DLD1 (cell line): ENCODE results near the gene CST4.
"Not testable (repeated sequence)": the region's sequence is repeated elsewhere in the genome, so short reads cannot be mapped to it uniquely, and the experiment has no call there.

Source experiments
- in situ Hi-C: cut with HindIII; loops from 2 replicates; pipeline ENCODE4 v1.10.0; 2017; ENCODE audit warnings: low sequenced_read_pairs

The CST4 gene

DNA sequence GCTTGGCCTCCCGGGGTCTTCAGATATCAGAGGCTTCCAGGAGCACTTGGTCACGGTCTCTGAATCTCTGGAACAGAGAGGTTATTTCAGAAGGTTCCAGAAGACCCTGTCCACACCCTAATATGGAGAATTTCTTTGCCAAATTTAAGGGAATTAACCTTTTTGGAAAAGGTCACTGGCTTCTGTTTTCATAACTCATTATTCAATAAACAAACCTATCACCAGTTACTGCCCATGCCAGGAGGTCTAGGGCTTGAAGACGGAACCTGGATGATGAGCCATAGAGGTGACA lies 507 bp upstream of the CST4 start:
- in situ Hi-C loops, result no loop called here

DNA sequence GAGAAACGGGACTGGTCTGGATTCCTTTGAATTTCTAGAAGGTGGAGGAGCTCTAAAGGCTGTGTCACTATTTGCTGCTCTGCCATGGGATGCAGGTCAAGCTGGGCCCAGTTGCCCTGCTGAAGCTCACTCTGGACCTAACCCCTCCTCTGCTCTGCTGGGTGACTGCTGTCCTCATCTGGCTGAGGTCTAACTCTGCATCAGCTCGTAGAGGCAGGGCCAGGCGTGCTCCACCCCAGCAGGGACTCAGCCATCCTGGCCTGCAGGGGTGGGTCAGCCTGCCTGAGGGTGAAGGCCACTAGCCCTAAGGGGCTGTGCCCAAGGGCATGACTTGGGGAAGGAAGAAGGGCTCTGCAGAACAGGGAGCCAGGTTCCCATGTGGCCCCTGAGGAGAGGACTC lies 852 bp downstream of the CST4 start:
- in situ Hi-C loops, result no loop called here

DNA sequence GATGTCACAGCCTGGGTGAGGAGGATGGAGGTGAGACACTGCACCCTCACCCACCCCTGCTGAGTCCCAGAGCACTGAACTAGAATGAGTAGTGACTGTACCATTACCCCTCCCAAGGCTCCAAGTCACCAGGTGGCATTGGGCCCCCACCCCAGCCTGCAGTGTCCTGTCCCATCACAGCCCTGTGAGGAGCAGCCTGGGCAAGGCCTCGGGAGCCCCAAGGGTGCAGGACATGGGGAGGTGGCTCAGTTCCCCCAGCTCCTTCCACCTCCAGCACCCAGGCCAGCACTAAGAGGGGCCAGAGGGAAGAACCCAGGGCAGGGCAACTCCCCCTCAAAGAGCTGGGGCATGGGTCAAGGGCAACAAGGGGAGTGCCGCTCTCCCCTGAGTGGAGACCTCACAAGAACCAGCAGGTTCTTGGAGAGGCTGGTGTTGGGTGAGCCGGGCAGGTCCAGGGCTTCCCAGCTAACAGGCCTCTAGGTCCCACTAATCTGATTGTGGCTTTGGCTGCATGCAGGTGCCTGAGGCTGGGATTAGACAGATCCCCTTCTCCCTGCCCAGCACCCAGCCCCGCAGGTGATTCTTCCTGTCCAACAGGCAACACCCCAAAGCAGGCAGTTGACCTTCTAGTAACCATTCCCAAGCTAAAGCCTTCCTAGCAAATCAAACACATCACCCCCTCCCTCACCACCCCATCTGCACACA lies 2.6 kb downstream of the CST4 start:
- in situ Hi-C loops, result no loop called here

DNA sequence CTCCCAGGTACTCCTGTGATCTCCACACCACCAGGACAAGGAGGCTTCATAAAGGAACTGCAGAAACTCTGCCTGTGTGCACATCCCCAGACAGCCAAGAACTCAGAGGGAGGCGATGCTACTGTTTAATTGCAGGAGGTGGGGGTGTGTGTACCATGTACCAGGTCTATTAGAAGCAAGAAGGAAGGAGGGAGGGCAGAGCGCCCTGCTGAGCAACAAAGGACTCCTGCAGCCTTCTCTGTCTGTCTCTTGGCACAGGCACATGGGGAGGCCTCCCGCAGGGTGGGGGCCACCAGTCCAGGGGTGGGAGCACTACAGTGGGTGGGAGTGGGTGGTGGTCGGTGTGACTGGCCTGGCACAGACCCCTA lies 3.3 kb downstream of the CST4 start:
- in situ Hi-C loops, result not testable (repeated sequence)

DNA sequence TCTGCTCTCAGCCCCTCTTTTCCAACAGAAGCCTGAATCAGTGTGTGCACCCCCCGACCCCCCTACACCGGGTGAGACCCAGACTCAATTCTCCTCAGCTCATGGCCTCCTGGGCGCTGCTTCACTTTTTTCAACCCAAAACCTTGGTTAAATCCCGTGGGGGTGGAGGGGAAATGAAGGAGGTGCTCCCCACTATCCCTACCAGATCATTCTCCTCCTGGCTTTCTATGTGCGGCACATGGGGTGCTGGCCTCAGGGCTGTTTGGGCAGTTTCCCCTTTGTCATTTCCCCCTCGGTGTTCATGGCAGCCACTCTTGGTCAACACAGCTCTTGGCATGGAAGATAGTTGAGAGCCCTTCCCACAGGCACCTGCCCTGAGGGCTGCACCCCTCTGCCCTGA lies 4.6 kb downstream of the CST4 start:
- in situ Hi-C loops, result no loop called here

DNA sequence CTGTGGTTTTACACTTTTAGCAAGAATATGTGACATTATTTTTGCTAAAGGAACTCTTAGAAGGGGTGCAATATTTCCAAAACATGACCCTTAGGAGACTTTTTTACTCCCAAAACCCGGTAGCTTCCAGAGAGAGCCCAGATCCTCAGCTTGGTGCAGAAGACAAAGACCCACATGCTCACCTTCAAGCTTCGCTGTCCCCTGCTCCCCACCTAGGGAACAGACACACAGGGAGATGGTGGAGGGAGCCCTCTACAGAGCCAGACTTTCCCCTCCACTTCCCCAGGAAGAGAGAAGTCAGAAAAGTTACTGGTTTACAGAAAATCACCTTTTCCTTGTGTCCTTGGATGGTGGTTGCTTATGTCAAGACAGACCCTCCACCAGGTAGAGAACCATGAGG lies 5.0 kb downstream of the CST4 start:
- in situ Hi-C loops, result no loop called here

DNA sequence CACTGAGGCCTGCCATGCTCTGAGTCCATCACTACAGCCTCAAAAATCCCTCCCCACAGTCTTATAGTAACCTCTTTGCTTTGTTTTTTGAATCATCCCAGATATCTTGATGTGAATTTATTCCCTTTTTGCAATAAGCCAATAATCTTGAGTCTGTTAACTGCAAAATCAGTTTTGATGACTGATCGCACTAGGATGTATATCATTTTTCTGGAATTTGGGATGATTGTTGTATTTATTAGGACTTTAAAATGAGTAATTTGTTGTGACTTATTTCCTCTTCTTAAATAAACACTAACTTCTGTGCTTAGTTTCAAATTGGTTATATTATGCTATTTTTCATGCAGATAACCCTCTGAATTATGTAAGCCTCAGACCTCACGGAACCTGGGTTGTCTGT lies 5.6 kb downstream of the CST4 start:
- in situ Hi-C loops, result no loop called here

DNA sequence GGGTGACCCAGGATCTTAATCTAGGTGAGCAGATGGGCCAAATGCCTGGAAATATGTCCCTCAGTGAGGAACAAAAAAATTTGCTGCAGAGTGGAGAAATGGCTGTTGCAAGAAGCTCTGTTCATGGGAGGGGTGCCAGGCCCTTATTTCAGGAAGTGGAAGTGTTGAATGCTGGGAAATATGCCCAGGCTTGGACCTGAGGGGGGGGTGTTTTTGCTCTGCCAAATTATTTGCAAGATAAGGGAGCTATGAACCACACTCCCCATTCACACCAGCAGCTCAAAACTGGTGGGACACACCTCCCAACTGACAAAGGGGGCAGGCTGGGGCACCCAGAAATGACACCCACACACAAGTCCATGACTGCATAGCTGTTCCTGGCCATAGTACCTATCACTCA lies 8.7 kb downstream of the CST4 start:
- in situ Hi-C loops, result no loop called here

DNA sequence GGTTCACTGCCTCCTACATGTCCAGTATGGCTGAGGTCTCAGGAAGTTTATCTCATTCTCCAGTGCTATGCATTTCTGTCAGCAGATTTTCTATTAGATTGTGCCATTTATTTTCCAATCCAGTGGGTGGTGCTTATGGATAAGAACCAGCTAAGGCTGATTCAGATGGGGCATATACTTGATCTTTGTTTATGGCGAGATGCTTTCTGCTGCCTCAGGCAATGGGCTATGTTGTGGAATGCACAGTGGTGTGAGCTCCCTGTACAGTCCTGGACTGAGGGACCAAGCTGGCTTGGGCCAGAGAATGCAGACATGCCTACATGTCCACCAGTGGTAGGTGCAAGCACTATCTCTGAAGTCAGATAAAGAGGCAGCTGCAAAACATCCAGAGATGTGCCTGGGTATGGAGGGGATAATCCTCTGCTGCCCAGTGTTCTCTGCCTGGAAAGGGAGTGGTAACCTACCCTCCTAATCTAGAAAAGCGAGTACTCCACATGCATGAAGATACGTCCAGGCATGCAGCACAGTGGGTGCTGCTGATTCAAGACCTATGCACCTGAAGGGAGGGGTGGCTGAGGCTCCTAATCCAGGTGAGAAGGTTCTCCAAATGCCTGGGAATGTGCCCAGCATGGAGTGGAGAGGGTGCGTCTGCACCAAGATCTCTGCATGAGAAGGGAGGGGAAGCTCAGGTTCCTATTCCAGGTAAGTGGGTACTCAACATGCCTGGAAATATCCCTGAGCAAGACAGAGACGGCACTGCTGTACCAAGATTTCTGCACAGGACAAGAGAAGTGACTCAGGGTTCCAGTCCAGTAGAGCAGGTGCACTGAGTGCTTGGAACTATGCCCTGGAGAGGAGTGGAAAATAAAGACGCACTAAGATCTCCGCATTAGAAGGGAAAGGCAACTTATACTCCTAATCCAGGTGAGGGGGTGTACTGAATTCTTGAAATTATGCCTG lies 9.4 kb downstream of the CST4 start:
- in situ Hi-C loops, result no loop called here

DNA sequence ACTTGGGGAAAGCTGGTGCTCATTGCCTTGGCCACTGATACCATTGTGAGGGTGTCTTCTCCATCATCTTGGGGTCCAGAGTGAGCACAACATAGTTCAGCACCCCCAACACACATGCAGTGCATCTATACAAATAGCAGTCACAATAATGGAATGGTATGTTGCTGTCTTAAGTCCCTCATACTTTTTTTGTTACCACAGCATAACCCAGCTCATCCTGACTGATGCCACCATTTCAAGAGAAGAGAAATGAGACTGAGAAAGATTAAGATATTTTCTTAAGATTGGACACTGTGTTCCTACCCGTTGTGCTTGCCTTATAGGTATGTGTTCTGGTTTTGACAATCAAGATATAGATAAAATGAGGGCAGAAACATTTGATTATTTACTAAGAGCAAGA lies 15.6 kb downstream of the CST4 start:
- in situ Hi-C loops, result no loop called here

DNA sequence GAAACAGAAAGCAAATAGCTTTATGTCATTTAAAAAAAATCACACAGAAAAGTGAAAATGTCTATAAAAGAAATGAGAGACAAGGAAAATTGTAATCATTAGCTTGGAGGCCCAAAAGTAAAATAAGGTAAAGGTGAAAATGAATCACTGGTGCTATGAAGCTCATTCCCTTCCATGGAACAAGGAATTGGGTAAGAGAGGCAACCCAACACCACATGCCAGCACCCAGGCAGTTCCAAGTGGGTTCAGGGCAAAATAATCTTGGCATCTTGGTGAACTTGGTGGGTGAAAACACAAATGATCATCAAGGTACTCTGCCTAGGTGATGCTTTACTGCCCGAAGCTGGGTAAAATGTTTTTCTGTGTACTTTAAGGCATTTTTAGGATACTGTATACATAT lies 16.7 kb downstream of the CST4 start:
- in situ Hi-C loops, result no loop called here

DNA sequence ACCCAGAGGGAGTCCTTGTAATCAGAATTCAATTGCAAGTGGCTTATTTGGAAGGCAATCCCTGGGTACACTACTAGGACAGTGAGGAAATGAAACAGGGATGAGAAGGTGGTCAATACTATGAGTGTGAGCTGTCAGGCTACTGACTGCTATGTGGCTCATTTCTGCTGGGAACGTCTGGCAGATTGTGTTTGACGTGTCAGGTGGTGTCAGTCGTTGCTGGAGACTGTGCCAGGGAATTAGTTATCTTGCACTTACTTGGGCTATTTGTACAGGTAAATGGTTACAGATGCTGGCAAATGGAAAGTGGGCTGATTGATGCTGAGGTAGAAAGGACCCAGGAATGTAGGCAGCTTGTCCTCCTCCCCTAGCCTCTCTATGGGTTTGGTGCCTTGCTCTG lies 17.4 kb downstream of the CST4 start:
- in situ Hi-C loops, result no loop called here

DNA sequence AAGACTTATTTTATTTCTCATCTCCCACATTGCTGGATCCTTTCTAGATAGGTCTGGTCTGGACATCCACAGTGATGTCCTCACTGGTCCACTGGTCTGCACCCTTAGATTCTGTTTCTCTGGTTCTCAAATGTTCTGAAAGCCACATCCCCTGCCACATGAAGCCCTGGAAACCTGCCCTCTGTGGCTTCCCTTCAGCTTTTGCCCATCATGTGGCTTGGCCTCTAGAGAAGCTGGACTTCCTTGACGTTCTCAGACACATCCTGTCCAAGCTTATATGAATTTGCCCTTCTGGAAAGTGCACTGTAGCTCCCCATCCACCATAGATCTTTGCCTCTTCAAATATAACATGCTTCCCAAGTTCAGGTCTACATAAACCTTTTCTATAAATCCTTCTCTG lies 18.5 kb downstream of the CST4 start:
- in situ Hi-C loops, result no loop called here

DNA sequence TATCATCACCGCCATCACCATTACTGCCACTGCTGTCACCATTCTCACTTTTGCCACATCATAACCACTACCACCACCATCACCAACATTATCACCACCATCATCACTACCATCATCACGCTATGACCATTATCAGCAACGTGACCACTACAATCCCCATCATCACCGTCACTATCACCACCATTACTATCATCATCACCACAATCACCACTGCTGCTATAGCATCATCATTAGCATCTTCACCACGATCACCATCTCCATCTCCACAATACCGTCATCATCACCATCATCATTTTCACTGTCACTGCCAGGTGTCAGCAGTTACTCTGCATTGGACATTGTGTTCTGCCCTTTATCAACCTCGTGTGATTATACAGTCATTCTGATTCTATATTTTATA lies 19.0 kb downstream of the CST4 start:
- in situ Hi-C loops, result no loop called here

DNA sequence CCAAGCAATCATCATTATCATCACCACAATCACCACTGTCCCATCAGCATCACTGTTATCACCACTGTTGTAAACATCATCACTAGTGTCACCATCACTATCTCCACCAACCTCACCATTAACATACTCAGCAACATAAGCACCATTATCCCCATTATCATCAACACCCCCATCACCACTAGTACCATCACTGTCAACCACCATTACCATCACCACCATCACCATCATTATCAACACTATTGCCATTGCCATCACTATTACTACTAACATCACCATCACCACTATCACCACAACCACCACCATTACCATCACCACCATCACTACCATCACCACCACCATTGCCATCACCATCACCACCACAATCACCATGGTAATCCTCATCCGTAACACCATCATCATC lies 19.5 kb downstream of the CST4 start:
- in situ Hi-C loops, result no loop called here

DNA sequence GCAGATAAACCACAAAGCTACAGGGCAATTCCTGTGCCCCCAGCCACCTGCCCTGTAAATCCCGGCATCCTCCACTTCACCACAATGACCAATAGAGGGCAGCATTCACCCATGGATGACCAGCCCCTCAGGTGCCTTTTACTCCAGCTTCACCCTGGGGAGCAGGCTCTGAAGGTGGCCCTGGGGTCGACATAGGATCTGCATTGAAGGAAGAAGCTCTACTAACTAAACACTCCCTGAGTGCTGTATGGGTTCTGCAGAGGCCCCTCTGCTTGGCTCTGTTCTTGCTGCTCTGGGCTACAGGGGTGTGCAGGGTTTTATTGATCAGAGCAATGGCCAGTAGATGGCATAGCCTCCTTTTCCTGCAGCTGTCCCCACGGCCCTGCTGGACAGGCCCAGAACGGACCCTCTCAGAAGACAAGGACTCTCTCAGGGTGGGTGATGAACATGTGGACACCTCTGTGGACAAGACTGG lies 20.3 kb downstream of the CST4 start:
- in situ Hi-C loops, result no loop called here

DNA sequence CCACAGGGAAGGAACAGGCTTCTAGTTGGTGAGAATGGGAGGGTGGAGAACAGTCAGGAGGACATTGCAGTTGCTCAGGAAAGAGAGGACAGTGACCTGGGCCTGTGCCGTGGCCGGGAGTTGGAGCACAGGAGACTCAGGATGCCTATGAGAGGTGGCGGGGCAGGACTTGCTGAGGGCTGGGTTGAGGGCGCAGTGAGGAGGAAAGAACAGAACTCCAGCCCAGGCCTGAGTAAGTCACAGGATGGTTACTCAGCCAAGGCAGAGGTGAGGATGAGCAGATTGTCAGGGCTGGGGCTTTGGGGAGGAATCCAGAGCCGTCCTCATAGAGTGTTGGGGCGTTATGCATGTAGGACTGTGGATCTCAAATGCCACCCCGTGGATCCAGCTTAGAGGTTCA lies 21.2 kb downstream of the CST4 start:
- in situ Hi-C loops, result no loop called here

DNA sequence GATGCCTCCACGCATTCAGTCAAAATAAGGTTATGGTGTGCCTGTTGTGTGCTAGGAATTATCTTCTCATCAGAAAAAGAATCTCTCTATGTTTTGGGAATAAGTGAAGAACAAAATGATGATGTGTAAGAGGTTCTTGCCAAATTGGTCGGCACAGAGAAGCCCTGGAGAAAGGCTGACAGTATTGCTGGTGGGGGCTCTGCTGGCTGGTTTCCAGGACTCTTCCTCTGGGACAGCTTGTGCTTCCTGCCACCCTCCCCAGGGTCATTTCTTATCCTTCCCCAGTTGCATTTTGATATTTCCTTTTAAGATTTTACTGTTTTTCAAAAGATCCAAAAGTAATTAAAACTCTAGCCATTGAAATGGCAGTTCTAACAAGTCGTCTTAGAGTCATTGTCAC lies 22.1 kb downstream of the CST4 start:
- in situ Hi-C loops, result no loop called here

DNA sequence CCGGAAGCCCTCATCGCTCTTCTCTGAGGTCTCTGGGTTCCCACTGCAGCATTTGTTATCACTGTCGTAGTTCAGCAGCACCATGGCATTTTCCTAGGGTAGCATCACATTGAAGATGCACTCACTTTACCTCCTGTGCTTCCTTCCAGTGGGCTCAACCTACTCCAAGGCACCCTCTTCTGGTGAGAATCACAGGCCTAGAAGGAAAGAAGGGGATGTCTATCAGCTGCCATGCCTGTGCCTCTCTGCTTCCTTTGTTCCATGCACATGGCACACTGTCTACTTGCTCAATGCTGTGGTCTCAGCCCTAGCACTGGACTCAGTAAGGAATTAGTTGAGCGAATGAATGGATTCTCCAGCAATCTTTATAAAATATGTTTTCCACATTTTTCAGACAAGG lies 22.6 kb downstream of the CST4 start:
- in situ Hi-C loops, result no loop called here

DNA sequence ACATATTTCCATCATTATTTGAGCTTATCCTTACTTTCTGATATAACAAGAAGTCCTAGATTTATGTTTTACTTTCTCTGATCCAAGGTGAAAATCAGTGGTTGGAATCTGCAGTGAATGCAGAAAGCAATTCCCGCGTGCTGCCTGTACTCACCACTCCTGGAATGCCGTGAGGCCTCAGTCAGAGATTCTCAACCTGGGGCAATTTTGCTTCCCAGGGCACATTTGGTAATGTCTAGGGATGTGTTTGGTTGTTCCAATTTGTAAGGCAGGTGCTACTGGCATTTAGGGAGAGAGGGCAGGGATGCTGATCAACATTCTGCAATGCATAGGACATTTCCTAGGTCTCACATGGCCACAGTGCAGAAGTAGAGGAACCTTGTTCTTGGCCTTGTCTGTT lies 23.9 kb downstream of the CST4 start:
- in situ Hi-C loops, result no loop called here

DNA sequence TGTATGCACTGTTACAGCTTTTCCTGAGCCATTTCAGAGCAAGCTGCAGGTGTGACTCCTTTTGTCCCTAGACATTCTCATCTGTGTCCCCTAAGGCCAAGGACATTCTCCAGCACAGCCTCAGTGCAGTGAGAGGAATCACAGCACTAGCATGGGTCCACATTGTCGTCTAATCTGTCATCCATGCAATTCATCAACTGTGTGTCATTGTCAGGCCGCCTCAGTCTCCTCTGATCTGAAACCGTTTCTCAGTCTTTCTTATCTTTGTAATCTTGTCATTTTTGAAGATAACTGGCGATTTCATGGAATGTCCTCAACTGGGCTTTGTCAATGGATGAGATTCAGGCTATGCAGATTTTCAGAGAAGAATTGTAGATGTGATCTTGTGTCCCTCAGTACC lies 24.8 kb downstream of the CST4 start:
- in situ Hi-C loops, result not testable (repeated sequence)

DNA sequence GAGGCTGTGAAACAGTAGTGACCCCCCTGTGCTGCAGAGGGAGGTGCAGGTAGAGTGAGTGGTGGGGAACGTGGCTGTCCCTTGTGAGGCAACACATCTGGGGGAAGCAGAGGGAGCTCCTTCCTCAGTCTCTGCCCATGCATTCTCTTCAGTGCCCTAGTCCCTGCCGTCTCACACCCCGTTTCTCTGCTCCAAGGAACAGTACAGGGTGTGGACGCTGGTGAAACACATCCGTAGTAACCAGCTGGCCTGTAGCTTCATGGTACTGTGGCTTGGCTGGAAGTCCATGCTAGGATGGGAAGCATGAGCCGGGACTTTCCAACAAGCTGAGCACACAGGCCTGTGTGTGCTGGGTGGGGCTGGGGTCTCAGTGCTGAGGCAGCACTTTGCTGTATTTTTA lies 25.7 kb downstream of the CST4 start:
- in situ Hi-C loops, result no loop called here
